Renal pelvis (tissue), 4 donors: ENCODE measurements around the gene TCHP. TPM values are rescaled to one million over a fixed set of nuclear protein-coding genes. Genes with fewer than 3 reads are reported as not detected.

Source experiments
- DNase-seq: peaks from one replicate; pipeline ENCODE4 v3.0.0-alpha.2; 2013
- polyA plus RNA-seq, 3 donors: library from polyadenylated mRNA; unstranded; fragments of 120-200 nt; gene quantifications; one replicate each; pipeline ENCODE4 v1.2.1, GENCODE V29; 2013; ENCODE audit not compliant: insufficient read length in 3 of 3

Gene TCHP
- polyA plus RNA-seq, 3 donors, result 24.6 to 32.1 (median 27.7) TPM

GRCh38 chr12:109958374-109958773 lies 58.3 kb downstream of the TCHP start:
- DNase-seq, result no peak

- DNase-seq, result no peak
These were observed 59.5 kb downstream of the TCHP start for GRCh38 chr12:109959411-109960093.

- DNase-seq, result no peak
These were observed 61.1 kb downstream of the TCHP start for GRCh38 chr12:109961201-109961600.

- DNase-seq, result no peak
These were observed 61.5 kb downstream of the TCHP start for GRCh38 chr12:109961612-109962011.

- DNase-seq, result no peak
These were observed 62.3 kb downstream of the TCHP start for GRCh38 chr12:109962398-109962797.

GRCh38 chr12:109963330-109963729 lies 63.3 kb downstream of the TCHP start:
- DNase-seq, result no peak

GRCh38 chr12:109963743-109964429 lies 63.8 kb downstream of the TCHP start:
- DNase-seq, result no peak

GRCh38 chr12:109966546-109966945 lies 66.5 kb downstream of the TCHP start:
- no peak for DNase-seq

- no peak for DNase-seq
These were observed 67.4 kb downstream of the TCHP start for GRCh38 chr12:109967383-109968031.

Other genes with a start within 250 kb of the TCHP start
- 1 to 10 TPM; 7.8 to 10.0 (median 8.3) TPM for gene FAM222A, start 186.4 kb upstream of the TCHP start, polyA plus RNA-seq
- gene TRPV4, start 66.9 kb upstream of the TCHP start, polyA plus RNA-seq, result 10 to 100 TPM; 14.7 to 21.7 (median 19.2) TPM
- 10 to 100 TPM; 31.7 to 38.6 (median 32.5) TPM for gene GLTP, start 19.7 kb upstream of the TCHP start, polyA plus RNA-seq
- 10 to 100 TPM; 30.8 to 51.8 (median 48.9) TPM for gene GIT2, start 96.1 kb downstream of the TCHP start, polyA plus RNA-seq
- 10 to 100 TPM; 33.7 to 47.8 (median 46.4) TPM for gene ANKRD13A, start 99.2 kb downstream of the TCHP start, polyA plus RNA-seq
- gene C12orf76, start 148.2 kb downstream of the TCHP start, polyA plus RNA-seq, result 10 to 100 TPM; 29.5 to 38.6 (median 38.3) TPM
- gene IFT81, start 224.1 kb downstream of the TCHP start, polyA plus RNA-seq, result 10 to 100 TPM; 43.8 to 50.5 (median 48.1) TPM